NCI-H2107 treated with DMSO at 0.1 percent for 48 hours (cell line): ENCODE data around the gene EMILIN2.

Experiments used
- DNase-seq: peaks from one replicate; lab custom pipeline; 2025; ENCODE audit not compliant: unreplicated experiment; lab: John Stamatoyannopoulos, UW

EMILIN2 gene

DNA sequence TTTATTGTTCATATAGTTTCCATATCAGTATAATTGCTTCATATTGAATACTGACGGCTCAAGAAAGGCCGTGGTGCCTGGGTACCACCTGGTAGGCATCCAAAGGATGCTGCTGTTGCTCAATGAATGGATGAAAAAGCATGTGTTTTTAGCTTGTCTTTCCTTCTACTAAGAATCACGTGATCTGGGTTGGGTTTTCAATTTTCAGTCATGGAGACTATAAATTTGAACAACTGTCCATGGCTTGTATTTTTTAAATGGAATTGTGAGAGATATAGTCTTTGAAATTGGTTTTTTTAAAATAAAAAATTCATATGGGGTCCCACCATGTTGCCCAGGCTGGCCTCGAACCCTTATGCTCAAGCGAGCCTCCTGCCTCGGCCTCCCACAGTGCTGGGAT is 25.3 kb downstream of the EMILIN2 start:
- no peak for DNase-seq

DNA sequence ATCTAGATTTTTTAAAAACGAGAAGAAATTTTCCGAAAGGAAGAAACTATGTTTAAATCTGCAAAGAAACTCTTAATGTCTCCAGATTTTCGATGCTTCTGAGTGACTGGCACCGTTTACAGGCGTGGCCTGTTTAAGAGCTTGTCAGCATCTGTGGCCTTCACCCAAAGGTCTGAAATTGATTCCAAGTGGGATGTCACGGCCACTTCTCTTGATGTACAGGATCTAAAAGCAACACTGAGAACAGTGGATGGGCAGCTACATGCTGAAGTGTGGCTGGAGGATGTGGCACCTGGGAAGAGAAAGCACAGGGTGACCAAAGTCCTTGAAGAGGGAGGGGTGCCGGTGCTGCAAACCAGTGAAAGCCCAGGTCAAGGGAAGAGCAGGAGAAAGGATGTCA is 28.0 kb downstream of the EMILIN2 start:
- no peak for DNase-seq

DNA sequence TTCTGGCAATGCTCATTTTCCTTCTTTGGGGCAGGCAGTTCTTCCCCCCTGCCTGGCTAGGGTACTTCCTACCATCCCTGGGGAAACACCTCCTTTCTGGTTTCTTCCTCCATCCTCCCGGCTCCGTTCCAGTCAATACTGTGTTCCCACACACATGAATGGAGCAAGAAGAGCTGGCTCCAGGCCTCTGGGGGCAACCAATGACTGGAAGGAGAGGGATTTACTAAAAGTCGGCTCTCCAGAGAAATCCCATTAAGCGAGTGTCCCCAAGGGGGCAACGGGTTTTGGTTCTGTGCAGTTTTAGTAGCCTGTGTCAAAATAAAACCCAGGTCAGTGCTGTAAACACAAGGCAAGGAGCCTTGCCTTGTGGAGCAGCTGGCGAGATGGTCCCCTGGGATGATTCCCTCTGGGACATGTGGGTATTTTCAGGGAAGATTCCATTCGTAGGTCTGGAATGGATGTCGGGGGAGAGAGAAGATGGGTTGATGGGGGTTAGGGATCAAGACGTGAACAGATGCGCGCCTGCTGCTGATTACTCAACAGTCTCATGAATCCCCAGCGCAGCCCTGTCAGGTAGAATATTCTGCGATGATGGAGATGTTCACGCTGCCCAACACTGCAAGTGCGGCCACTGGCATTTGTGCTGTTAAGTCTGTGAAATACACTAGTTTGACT is 32.0 kb downstream of the EMILIN2 start:
- no peak for DNase-seq

DNA sequence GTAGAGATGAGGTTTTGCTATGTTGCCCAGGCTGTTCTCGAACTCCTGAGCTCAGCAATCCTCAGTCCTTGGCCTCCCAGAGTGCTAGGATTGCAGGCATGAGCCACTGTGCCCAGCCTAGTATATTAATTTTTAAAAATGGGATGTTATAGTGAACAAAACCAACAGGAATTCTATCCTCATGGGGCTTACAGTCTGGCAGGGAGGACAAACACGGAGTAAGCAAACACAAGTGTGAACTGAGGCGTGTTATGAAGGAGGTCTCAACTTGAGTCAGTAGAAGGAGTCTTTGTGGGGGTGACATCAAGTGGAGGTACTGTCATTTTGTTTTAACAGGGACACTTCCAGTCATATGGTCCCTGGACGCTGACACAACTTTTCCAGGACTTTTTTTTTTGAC is 33.1 kb downstream of the EMILIN2 start:
- no peak for DNase-seq

DNA sequence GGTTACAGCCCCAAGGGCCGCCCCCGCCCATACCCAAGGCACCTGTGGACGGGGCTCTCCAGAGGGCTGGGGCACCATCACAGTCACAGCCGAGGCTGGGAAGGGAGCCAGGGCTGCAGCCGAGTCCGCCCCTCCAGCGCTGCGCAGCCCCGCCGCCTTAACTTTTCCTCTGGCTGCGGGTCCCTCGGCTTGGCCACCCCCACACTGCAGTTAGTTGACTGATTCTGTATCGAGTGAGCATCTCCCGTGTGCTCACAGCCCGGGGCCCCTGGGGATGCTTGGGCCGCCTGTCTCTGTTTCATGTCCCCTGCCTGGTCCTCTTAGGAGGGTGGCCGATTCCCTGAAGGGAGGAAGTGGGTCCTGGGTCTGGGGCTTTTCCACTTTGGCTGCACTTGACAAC is 33.7 kb downstream of the EMILIN2 start:
- DNase-seq = no peak

DNA sequence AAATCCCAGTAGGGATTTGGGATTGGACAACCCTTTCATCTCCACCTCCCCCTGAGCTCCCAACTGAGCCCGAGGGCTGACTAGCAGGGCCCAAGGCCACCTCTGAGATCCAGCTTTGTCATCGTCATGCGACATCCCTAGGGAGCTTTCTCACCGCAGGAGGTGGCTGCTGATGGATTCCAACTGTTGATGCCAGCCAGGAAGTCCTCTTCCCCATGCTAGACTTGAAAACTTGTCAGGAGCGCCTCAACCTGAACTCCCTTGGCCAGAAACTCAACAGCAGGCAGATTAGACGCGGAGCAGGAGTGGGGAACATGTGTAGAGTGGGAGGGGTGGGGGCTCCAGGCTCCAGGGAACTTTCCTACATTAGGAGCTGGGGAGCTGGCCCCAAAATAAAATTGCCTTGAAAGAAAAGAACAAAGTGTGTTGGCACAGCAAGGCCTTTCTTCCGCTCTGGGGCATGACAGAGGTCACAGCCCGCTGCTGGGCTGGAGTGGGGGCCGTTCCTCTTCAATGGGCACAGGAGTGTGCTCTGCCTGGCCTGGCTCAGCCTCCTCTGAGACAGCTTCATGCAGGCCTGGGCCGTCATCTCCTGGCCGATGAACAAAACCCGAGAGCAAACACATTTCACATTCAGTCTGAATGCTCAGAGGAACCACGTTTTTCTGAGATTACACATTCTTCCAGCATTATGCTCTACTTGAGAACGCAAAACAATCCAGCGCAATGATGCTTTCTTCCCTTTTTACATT is 34.5 kb downstream of the EMILIN2 start:
- peak; percentile 1 for DNase-seq

DNA sequence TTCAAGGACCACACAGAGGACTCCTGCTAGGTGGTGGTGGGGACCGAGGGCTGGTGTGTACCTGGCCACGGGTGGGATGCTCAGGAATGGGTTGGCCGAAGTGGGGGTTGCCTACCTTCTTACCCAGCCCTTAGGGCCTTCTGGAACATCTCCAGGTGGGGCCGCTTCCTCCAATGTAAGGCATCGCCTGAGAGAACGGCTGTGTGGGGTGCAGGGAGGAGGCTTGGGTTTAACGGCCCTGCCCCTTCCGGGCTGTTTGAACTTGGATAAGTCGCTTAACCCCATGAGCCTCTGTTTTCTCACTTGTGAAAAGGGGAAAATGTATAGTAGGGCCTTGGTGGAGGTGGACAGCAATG is 35.0 kb downstream of the EMILIN2 start:
- no peak for DNase-seq

DNA sequence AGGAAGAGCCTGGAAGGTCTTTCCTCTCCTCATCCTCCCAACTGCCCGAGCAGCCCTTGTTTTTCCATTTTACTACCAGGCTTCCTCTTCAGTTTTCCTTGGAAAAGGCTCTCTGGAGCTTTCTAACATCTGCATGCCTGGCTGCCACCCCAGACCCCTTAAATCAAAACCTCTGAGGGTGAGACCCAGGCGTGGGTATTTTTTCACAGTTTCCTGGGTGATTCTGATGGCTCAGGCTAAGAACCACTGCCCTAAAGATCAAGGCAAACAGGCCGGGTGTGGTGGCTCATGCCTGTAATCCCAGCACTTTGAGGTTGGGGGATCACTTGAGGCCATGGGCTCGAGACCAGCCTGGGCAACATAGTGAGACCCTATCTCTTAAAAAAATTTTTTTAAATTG is 35.4 kb downstream of the EMILIN2 start:
- no peak for DNase-seq

DNA sequence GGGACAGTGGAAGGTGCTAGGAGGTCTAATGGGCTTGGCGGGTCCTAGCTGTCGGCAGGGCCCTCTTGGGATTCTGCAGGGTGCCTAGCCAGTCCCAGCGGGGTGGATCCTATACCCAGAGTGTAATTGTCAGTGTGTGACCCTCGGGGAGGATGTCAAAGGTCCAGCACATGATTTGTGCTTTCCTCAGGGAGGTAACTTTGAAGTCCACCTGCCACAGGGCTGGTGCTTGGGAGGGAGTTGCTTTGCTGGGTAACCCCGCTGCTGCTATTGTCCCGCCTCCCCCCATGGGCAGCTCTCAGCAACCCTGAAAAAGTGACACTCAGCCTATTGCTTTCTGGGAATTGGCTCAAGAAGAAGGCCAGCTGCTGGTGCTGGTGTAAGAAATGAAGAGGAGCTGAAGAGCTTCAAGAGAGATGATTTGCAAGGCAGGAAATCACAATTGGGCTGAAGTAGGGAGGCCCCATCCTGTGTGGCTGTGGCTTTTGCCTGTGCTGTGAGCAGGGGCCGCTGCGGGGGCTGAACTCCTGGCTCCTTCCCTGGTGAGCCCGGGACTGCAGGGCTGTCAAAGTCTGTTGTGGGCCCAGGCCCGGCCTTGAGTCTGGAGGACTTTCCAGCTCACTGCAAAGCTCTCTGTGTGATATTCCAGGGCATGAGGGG is 36.4 kb downstream of the EMILIN2 start:
- no peak for DNase-seq

DNA sequence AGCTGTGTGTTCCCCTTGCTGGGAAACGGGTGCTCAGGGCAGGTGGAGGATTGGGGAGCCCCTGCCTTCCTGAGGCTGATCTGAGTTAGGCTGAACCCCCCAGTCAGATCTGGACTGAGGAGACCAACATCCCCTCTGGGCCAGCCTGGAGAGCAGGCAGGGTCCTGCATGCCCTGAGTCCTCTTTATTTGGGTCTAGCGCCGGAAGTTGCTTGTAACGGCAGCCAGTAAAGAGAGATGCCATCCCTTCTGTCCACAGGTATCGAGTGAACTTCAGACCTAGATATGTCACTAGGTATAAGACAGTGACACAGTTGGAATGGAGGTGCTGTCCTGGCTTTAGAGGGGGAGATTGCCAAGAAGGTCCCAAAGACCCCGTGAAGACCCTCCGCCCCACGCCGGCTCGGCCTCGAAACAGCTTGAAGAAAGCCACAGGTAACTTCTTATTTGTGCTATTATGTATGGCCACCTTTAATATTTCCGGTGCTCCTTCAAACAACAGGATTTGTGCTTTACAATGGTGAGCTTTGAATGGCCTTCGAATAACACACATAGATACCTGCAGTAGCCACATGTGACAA is 38.0 kb downstream of the EMILIN2 start:
- DNase-seq = no peak

DNA sequence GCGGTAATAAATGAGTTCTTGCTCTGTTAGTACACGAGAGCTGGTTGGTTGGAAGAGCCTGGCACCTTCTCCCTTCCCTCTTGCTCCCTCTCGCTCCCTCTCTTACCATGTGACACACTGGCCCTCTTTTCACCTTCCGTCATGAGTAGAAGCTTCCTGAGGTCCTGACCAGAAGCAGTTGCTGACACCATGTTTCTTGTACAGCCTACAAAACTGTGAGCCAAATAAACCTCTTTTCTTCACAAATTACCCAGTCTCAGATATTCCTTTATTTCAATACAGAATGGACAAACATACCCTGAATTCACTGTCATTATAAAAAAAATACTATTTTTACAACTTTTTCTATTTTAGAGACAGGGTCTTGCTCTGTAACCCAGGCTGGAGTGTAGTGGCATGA is 40.7 kb downstream of the EMILIN2 start:
- DNase-seq = no peak

DNA sequence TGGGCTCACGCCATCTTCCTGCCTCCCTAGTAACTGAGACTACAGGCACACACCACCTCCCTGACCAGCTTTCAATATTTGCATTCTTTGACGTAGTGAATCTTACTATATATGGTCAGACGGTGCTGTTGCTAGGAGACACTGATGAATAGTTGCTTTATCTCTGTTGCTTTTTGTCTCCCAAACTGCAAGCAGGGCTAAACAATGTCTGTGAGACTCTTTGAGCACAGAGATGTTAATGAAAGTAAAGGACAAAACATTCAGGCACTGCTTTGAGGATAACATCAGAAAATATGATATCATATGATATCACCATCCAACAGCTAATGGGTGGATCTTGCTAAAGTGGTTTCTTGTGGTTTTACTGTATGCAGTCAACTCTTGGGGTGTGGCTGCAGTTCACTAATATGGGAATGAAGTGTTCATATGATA is 43.0 kb downstream of the EMILIN2 start:
- DNase-seq = no peak

DNA sequence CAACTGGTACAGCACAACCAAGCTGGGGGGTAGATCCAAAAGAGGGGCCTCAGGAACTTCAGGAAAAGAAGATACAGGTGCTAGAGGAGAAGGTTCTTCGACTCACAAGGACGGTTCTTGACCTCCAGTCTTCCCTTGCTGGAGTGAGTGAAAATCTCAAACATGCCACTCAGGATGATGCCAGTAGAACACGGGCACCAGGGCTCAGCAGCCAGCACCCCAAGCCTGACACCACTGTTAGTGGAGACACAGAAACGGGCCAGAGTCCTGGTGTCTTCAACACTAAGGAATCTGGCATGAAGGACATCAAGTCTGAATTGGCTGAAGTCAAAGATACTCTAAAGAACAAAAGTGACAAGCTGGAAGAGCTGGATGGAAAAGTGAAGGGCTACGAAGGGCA is 43.8 kb downstream of the EMILIN2 start:
- no peak for DNase-seq

DNA sequence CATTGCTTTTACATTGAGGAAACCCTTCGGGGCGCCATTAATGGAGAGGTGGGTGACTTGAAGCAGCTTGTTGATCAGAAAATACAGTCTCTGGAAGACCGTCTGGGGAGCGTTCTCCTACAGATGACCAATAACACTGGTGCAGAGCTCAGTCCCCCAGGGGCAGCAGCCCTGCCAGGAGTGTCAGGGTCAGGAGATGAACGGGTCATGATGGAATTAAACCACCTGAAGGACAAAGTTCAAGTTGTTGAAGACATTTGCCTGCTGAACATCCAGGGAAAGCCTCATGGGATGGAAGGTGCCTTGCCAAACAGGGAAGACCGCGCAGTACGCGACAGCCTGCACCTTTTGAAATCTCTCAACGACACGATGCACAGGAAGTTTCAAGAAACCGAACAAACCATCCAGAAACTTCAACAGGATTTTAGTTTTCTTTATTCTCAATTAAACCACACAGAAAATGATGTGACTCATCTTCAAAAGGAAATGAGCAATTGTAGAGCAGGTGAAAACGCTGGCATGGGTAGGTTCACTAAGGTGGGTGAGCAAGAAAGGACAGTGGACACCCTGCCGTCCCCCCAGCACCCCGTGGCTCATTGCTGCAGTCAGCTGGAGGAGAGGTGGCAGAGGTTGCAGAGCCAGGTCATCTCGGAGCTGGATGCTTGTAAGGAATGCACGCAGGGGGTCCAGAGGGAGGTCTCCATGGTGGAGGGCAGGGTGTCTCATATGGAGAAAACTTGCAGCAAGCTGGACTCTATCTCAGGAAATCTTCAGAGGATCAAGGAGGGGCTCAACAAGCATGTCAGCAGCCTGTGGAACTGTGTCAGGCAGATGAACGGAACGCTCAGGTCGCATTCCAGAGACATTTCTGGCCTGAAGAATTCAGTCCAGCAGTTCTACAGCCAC is 45.0 kb downstream of the EMILIN2 start:
- no peak for DNase-seq

DNA sequence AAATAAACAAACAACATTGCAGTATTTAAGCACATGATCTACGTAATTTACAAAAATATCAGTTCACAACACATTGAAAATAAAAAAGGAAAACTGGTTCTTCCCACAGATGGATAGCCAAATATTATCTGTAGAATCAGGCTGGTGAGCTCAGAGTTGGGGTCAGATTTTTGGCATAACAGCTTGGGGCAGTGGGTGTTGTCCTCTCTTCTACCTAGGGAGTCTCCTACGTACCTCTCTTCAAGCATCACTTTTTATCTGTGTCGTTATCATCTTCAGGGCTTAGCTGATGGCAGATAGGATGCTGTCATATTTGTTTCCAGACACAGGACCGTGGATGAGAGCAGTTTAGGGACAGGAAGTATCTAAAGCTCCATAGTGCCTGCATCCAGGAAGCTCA is 46.2 kb downstream of the EMILIN2 start:
- DNase-seq = no peak

DNA sequence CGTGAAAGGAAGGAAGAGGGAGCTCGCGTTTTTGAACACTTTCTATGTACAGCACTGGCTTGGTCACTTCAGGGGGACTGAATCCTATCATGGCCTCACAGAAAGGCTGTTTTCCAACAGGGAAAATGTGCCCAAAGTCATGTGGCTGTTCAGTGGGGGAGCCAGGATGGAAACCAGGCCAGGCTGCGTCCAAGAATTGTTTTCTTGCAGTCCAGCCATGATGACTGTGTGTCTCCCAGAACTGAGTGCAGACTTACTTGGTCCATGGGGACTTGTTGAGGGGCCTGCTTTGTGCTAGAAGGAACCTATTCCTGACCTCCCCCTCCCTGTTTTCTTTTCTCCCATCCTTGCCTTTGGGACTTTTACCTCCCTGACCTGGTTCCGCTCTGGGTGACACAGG is 46.9 kb downstream of the EMILIN2 start:
- DNase-seq = no peak

DNA sequence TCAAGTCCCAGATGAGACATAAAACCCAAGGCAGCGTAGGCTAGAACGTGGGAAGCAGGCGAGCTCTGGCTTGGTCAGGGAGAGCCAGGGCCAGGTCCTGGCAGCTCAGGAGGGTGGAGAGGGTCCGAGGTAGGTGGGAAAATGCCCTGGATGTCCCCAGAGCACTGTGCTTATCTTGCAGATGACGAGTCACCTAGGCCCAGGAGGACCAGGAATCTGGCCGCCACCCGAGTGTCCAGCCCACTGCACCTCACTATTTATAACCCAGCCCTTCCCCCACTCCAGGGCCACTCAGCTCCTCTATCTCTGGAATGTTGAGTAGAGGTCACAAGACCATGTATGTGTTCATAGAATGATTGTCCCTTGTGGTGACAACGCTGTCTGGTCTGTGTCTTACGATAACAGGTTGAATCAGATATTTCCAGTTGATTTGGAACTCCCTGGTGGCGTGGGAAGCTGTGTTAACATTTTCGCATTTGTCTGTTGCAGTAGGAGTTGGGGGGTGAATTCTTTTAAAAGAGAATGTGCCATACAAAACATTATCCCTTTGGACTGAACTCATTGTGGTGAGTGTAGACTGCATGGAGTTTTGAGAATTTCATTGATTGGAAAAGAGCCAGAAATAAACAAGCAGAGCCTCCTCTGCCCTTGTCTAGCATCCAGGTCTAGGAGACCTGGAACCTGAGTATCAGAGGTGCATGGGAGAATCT is 47.5 kb downstream of the EMILIN2 start:
- no peak for DNase-seq

DNA sequence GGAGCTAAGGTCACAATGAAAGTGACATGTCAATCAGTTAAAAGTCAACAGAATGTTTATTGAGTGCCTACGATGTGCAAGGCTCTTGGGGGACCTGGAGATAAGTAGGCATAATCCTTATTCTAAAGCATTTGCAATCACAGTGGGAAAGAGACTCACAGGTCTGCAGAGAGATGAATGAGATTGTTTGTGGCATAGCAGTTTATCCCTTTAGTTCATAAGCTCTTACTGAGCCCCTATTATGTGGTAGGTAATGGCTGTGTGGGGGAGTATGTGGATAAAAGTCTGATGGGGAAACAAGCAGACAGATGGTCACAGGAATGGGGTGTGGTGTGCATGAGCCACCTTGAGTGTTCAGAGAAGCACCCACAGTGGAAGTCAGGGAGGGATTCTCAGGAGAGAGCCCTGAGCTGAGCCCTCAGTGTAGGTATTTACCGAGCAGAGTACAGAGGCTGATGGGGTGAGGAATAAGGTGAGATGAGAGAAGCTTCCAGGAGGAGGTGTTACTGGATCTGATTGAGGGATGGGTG is 48.1 kb downstream of the EMILIN2 start:
- no peak for DNase-seq

DNA sequence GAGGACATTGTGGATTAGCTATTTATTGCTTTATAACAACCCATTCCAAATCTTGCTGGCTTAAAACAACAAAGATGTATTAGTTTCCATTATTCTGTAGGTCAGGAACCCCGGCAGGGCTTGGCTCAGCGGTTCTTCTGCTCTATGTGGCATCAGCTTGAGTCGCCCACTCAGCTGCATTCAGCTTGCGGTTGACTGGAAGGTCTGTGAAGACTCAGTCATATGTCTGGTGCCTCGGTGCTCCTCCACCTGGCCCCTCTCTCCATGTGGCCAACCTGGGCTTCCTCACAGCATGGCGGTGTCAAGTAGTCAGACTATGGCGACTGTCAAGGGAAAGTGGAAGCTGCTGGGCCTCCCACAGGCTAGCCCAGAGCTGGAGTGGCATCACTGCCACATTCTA is 48.6 kb downstream of the EMILIN2 start:
- DNase-seq = no peak

DNA sequence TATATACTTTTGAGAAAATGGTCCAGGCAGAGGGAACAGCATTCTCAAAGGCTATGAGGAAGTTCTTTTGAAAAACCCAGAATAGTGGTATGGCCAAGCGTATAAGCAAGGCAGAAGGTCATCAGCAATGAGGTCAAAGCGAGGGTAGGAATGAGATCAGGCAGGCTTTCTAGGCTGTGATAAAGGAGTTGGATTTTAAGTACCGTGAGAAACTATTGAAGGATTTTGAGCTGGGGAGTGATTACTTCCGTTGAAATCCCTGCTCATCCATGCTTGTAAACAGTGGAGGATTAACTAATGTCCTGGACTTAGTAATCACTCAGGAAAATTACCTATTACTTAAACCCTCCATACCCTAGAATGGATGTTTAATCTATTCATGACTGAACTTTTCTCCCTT is 50.2 kb downstream of the EMILIN2 start:
- DNase-seq = no peak
